Measurements from ENCODE around the gene GSG1L. TPM values are rescaled to one million over a fixed set of nuclear protein-coding genes. Genes with fewer than 3 reads are reported as not detected.

Gene GSG1L
- total and polyA plus RNA-seq, 9 of the 15 experiments (the other 6 are each of a cell fraction or from before 2014, with no cell fraction given): not detected

GRCh38 chr16:27849621-27850020 lies 213.9 kb downstream of the GSG1L start:
- Histone ChIP-seq H2AFZ (ENCODE audit: low read depth, low read length) (no peak overlapping the region), H3K79me2 (ENCODE audit: control insufficient read depth, insufficient read depth, low read length) (no peaks in the 10 kb centered on the region), H3K4me1 (replicated peaks in 1 of 2; ENCODE audit: control insufficient read depth in 2 of 2, insufficient read depth in 2 of 2, low read length in 2 of 2) (no peaks in the 10 kb centered on the region; a peak in 1 of 5 replicates), H3K4me3 (no peak overlapping the region), H3K27ac (ENCODE audit: extremely low read depth, low read depth, low read length) (no peak overlapping the region), H3K9me1 (ENCODE audit: control insufficient read depth, insufficient read depth, low read length) (no peaks in the 10 kb centered on the region), H3K9me3 (replicated peaks; ENCODE audit: control insufficient read depth, insufficient read depth, low read depth, low read length) (no peaks in the 10 kb centered on the region), H3K4me2 (ENCODE audit: insufficient read depth, low read length) (no peak overlapping the region), H3K27me3 (ENCODE audit: control insufficient read depth in 2 of 2, insufficient read depth in 2 of 2, low read length in 2 of 2) (peaks cover 16 to 42% of the 10 kb centered on the region in 2 experiments), H4K20me1 (replicated peaks; ENCODE audit: control insufficient read depth, insufficient read depth, low read length) (peaks cover 3% of the 10 kb centered on the region; the same call in 1 of the 2 replicates), H3K36me3 (ENCODE audit: control insufficient read depth, insufficient read depth, low read length) (no peaks in the 10 kb centered on the region), H3K9ac (ENCODE audit: insufficient read depth in 1 of 2, low read depth in 2 of 2, low read length in 2 of 2) (no peak overlapping the region)
- intact Hi-C loops (cut with micrococcal nuclease) (no loop called here), in situ Hi-C loops (cut with MboI) (no loop called here)
- POLR2A ChIA-PET: interaction anchor here (0.5 to 0.7 kb wide), 2 partner anchors 142 to 172 kb away, joined by 3 to 4 read pairs; no protein-coding TSS in a partner anchor
- CTCF ChIA-PET (ENCODE audit: low intra/inter-chr PET ratio): no interaction called here
- WGBS (ENCODE audit: insufficient coverage, low coverage, missing lambda C conversion rate): 0% methylated on average over 3 of the region's 3 CpGs
- FAIRE-seq (no peak), DNase-seq (ENCODE audit: extremely low read depth in 1 of 4, low spot score in 3 of 4) (no peak), ATAC-seq (no peak)
- no TSS peak for BruUV-seq (replicated peaks)
- TF ChIP-seq ZNF41 (CRISPR knock-in tag; conservative IDR thresholded peaks at IDR 0.05) (no peak), RFX5 (IDR thresholded peaks at IDR 0.05; ENCODE audit: low read depth, low read length) (no peak), XRCC5 (IDR thresholded peaks at IDR 0.05; ENCODE audit: low read depth, low read length) (no peak), HNRNPLL (IDR thresholded peaks at IDR 0.05; ENCODE audit: low read depth, low read length, poor library complexity, severe bottlenecking) (no peak), MAFF (IDR thresholded peaks at IDR 0.05; ENCODE audit: low read length) (no peak), USF1 (CRISPR knock-in tag; IDR thresholded peaks at IDR 0.05) (no peak), PCBP2 (IDR thresholded peaks at IDR 0.05; ENCODE audit: low read depth, low read length, poor library complexity, severe bottlenecking) (no peak), ZSCAN29 (IDR thresholded peaks at IDR 0.05) (no peak), ELK1 (CRISPR knock-in tag; IDR thresholded peaks at IDR 0.05) (no peak), ZNF507 (tag; conservative IDR thresholded peaks at IDR 0.05) (no peak), POLR2AphosphoS2 (IDR thresholded peaks at IDR 0.05; ENCODE audit: low read length) (no peak)

Measured in K562 (cell line).